Mammary epithelial cell (primary cell): ENCODE results near the gene PRL.

ENCODE experiments used
- CTCF ChIP-seq, 2 donors: IDR thresholded peaks in 1 of 2; conservative IDR thresholded peaks in 1 of 2; 2 replicates each; pipeline ENCODE4 v1.5.1; 2011 to 2012; ENCODE audit warnings: inconsistent platforms in 2 of 2, low read length in 2 of 2, mild to moderate bottlenecking in 2 of 2, control low read depth in 1 of 2, low read depth in 1 of 2; ENCODE audit not compliant: insufficient read depth in 1 of 2; ENCODE audit errors: extremely low read depth in 1 of 2
- EZH2 ChIP-seq: IDR thresholded peaks from 2 replicates; pipeline ENCODE4 v1.6.1; 2012; ENCODE audit warnings: low read length, inconsistent platforms, borderline replicate concordance

GRCh38 chr6:22284666-22285065 lies 12.2 kb downstream of the PRL start:
- TF ChIP-seq EZH2 = no peak
- no peak for TF ChIP-seq CTCF (conservative IDR thresholded peaks at IDR 0.05 in 1 of 2, IDR thresholded peaks at IDR 0.05 in 1 of 2; ENCODE audit: extremely low read depth in 1 of 2, insufficient read depth in 1 of 2, low read depth in 1 of 2, low read length in 2 of 2)
